HL-60/S4 (cell line): ENCODE results near the gene TECR.
"Not testable (repeated sequence)": the region's sequence is repeated elsewhere in the genome, so short reads cannot be mapped to it uniquely, and the experiment has no call there.

Experiments used
- in situ Hi-C: fragments of 300-500 bp; cut with MboI; formaldehyde crosslinking; loops from 2 replicates; pipeline ENCODE4 v1.14.3; 2022; ENCODE audit warnings: low sequenced_read_pairs

Gene TECR, protein sequence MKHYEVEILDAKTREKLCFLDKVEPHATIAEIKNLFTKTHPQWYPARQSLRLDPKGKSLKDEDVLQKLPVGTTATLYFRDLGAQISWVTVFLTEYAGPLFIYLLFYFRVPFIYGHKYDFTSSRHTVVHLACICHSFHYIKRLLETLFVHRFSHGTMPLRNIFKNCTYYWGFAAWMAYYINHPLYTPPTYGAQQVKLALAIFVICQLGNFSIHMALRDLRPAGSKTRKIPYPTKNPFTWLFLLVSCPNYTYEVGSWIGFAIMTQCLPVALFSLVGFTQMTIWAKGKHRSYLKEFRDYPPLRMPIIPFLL

DNA sequence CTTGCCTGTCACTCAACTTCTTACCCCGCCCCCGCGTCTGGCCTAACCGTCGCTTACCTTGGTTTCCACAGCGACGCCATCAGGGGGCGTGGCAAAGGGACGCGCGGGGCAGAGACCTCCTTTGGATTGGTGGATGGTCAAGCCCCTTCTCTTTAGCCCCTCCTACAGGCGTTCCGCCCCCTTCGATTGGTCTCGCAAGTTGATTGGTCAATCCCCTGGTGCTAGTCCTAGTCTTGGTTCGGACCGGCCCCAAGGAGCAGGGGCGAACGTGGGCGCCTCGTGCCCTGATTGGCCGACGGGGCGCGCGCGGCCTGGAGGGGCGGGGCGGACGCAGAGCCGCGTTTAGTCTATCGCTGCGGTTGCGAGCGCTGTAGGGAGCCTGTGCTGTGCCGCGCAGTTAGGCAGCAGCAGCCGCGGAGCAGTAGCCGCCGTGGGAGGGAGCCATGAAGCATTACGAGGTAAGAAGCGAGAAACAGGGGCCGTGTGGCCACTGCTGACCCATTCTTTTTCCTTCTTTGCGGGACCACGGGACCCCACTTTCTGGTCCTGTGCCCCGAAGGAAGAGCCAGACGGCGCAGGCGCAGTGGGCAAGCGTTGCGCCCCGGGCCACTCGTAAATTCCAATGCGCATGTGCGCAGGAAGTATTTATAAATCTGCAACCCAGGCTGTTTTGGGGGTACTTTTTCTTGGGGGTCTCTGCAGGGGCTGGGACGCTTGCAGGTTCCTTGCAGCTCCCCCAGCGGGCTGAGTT is at the start of gene TECR:
TSS of gene TECR (plus strand) at position 341 of the 751 bp plus-strand sequence. CDS start at position 444, 103 bp downstream.
- in situ Hi-C loops = no loop called here

DNA sequence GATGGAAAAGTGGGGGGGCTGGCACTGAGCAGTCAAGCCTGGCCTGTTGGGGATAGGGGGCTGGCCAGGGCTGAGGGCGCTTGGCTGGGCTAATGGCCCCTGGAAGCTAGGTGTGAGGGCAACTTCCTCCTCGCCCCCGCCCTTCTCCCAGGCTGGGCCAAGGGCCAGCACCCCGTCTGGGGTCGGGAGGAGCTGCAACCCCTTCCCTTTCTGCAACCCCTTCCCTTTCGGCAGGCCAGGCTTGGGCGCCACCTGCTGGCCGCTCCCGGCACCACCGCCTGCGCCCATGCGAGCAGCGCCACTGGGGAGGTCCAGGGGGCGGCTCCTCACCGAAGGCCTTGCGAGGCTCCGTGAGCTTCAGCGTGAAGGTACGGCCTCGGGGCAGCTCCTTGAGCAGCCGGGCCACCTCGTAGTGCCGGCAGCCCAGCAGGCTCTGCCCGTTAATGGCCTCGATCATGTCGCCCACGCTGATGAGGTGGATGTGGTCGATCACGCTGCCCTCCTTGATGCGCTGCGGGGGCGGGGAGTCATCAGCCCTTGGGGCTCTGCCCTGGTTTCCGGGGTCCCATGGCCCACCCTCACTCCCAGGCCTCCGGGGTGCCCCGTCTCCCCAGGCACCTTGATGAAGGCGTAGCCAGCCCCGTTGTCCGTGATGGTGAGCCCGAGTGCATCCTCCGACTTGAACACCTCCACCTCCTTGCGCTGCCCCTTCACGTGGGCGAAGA is 49.3 kb upstream of the TECR start:
- in situ Hi-C loops = loop anchor here (10.0 kb wide), 2 partner anchors 285 to 605 kb away; partner anchors contain the start of gene NANOS3

DNA sequence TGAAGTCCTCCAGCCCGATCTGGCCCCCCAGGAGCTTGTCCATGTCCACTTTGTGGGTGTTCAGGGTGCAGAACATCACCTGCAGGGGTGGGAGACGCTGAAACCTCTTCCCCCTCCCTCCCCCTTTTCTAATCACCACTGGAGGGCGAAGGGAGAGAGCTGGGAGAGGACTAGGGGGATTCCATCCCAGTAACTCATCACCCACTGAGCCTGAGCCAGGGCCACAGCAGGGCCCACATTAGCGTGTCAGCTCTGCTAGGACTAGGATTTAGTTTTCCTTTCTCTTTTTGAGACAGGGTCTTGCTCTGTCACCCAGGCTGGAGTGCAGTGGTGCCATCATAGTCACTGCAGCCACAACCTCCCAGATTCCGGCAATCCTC is 48.7 kb upstream of the TECR start:
- in situ Hi-C loops = loop anchor here (10.0 kb wide), 2 partner anchors 286 to 606 kb away; partner anchors contain the start of gene NANOS3

DNA sequence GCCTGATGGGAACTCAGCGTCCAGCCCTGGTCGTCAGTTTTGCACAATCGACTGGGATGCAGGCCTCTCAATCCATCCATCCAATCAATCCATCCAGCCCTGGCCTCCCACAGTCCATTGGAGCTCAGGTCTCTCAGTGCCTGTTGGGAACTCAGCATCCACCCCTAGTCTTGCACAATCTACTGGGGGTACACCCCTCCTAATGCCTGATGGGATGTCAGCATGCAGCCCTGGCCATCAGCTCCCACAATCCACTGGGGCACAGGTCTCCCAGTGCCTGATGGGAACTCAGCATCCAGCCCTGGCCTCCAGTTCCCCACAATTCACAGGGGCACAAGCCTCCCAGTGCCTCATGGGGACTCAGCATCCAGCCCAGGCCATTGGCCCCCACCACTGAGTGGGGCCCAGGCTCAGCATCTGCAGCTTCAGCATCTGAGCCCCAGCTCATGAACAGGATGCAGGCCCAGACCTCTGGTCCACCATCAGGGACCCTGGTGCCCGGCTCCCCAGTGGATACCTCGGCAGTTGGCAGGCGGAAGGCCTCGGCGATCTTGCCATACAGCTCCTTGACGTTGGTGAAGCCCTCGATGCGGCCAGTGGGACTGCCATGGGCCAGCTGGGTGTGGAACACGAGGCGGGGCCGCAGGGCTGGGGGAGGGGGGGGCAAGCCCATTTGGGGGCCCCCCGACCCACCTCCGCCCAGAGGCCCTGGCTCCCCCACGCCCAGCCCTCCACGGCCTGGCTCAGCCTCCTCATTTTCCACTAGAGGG is 47.0 kb upstream of the TECR start:
- in situ Hi-C loops = loop anchor here (10.0 kb wide), 2 partner anchors 288 to 608 kb away; partner anchors contain the start of gene NANOS3

DNA sequence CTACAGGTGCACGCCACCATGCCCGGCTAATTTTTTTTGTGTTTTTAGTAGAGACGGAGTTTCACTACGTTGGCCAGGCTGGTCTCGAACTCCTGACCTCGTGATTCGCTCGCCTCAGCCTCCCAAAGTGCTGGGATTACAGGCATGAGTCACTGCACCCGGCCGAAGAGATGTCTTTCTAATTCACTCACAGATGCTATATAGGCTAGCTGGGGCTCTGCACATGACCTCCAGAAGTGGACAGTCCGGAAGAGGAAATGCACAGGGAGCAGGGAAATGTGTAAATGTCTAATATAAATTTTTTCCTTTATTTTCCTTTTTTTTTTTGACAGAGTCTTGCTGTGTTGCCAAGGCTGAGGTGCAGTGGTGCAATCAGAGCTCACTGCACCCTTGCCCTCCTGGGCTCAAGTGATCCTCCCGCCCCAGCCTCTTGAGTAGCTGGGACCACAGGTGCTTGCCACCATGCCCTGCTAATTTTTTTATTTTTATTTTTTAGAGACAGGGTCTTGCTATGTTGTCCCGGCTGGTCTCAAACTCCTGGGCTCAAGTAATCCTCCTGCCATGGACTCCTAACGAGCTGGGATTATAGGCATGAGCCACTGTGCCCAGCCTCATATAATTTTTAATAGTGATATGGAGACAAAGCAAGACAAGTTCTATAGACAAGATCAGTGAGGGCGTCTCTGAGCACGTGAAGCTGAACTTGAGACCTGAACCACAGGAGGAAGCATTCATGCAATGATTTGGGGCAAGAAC is 41.8 kb upstream of the TECR start:
- in situ Hi-C loops = loop anchor here (10.0 kb wide), 2 partner anchors 293 to 613 kb away; partner anchors contain the start of gene NANOS3

DNA sequence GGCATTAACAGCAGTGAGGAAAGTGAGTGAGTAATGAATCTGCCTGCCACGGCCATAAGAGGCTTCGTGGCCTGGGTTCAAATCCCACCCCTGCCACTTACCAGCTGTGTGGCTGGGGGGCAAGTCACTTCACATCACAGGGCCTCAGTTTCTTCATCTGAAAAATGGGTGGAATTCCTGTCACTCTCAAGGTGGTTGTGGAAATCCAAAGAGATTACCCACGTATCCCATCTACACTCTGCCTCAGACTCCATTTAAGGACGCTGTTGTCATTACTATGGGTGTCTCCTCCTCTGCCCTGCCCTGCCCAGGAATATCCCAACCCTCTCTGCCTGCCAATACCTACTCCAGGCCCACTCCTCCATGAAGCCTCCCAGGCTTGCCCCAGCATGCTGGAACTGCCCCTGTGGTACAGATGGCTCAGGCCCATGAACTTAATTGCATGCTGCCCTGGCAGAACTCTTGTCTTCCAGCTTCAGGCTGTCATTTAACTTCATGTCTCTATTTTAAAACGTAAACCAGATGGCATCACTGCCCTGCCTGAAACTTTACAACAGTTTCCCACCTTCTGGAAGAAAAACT is 36.5 kb upstream of the TECR start:
- in situ Hi-C loops = no loop called here

DNA sequence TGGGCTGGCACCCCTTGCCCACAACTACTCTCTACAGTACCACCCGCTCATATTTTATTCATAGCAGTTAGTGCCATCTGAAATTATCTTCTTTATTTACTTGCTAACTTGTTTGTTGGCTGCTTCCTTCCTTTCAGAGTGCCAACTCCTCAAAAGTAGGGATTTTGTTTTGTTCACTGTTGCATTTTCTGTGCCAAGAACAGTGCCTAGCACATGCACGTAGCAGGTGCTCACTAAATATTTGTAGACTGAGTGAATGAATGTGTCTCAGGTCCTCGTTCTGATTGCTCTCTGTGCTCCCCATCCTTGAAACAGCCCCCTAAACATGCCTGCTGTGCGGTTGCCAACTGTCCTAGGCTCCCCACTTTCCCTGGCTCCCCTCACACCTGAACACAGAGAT is 35.0 kb upstream of the TECR start:
- in situ Hi-C loops = no loop called here

DNA sequence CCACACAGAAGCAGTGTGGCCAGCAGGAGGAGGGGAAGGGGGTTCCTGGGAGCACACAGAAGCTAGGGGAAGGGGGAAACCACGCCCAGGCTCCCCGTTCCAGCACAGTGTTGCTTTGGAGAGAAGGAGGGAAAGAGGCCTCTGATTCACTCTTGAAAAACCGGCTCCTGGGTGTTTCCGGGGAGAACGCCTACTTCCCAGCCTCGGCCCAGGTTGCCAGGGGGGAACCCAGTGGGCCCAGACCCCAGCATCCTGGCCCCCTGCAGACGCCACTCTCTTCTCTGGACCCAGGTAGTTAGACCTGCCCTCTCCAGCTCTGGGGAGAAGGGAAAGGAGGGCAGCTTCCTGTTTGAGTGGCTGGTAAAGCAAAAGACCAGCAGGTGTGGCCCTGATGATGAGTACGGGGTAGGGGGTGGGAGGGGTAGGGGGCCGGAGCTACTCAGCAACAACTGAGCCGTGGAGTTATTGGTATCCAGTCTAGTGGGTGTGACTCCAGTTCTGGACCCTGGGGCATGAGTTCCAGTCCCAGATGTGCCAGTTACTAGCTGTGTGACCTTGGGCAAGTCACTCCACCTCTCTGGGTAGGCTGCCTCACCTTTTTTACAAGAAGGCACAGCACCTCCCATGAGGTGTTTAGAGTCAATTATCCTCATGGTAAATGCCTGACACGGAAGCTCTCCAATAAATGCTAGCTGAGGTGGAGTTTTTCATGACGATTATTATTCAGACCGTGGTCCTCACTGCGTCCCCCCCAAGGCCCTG is 34.3 kb upstream of the TECR start:
- in situ Hi-C loops = no loop called here

DNA sequence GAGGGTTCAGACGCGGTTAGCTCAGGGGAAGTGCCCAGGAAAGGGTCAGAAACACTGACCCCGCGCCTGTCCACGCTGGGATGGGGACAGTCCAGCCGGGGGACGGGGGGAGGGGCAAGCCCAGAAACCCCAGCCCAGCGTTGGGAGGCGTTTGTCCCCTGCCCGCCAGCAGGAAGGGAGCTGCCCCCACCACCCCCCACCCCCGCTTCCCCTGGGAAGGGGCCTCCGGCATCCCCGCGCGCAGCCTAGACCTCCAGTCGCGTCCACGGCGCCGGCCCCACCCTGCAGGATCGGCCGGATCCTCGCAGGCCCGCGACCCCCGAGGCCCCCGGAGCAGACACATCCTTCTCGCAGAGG is 33.7 kb upstream of the TECR start:
- in situ Hi-C loops = no loop called here

DNA sequence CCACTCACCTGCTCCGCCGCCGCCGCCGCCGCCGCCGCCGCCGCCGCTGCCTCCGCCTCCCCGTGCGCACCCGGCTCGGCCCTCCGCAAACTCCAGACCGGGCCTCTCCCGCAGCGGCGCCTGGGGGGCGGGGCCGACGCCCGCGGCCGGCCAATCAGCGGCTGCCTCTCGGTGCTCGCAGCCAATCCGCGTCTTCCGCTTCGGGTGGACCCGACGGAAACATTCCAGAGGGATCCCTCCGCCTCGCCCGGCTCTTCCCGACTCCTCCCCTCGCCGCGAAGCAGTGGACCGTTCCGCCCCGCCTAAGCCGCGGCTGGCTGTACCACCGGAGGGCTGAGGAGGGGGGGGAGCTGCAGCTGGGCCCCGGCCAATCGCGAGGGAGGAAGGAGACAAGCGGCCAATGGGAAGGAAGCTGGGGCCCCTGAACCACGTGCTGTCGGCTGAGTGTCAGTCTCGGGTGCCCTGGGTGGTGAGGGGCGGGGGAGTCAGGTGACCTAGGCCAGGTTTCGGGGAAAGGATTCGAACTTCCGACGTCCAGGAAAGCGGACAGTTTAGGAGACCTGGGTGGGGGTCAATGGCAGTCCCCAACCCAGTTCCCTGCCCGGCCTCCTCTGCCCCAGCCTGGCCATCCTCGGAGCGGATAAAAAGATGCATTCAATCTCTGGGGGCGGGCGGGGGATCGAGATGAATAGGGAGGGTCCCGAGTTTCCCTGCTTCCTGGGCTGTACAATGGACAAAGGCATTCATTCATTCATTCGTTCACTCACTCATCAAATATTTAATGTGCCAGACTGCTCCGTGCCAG is 33.2 kb upstream of the TECR start, which contains the start of gene GIPC1:
TSS of gene GIPC1 (minus strand) at position 99 of the 805 bp plus-strand sequence. CDS start 13,151 bp downstream, outside the sequence.
- in situ Hi-C loops = no loop called here

DNA sequence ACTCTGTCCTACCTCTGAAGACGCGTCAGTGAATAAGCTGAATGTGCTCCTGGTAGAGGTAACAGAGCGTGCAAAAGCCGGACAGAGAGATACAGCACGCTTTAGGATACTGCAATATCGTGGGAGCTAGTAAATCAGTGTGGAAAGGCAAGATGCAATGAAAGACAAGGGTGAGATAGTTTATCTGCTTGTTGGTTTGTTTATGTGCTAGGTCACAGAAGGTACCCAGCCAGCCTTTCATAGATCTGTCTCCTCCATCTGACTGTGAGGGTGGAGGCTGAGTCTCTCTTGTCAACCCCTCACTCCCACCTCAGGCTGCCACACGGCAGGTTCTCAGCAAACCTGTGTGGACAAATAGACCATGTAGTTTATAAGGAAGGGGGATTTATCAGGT is 32.6 kb upstream of the TECR start:
- in situ Hi-C loops = no loop called here

DNA sequence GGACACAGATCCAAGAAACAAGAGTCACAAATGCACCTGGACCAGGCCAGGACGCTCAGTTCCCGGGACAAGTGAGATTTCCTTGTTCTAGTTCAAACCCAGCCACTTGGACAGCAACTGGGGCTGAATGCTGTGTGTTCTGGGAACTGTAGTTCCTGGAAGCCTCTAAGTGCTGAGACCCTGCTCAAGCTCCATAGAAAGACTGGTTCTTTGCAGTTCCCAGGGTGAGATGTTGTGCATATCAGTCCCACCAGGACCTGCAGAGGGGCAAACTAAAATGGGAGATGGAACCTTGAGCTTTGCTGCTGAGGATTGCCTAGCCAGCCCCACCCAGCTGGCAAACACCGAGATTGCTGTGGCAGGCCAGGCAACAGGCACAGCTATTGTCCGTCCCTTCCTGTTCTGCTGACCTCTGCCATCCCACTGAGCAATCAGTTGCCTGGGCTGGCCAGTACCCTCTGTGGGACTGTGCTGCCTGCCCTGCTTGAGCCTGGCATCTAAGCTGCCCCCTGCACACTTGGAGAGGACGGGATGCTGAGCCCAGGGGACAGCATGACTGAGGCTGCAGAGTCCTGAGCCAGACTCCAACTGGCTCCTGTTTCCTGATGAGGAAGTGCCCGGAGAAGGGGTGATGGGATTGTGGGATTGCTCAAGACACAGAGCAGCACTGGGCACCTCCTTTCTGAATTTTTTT is 32.0 kb upstream of the TECR start:
- in situ Hi-C loops = no loop called here

DNA sequence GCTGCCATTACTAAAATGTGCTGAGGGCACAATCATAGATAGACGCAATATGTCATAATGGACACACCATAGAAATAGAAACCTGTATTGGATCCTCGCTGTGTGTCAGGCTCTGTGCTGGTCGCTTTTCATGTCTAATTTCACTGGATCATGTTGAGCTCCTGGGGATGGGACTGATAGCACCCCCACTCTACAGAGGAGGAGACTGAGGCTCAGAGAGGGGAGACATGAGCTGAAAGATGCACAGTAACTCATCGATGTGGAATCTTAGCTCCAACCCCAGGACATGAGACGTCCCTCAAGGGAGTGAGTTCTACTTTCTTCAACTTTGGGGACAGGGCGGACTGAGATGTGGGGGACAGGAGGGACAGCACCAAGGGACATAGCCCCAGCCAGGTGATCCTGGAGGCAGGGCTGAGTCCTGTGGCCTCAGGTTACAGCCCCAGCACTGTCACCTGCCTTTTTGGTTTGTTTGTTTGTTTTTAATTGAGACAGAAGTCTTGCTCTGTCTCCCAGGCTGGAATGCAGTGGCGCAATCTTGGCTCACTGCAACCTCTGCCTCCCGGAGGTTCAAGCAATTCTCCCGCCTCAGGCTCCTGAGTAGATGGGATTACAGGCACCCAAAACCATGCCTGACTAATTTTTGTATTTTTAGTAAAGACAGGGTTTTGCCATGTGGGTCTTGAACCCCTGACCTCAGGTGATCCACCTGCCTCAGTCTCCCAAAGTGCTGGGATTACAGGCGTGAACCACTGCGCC is 26.9 kb upstream of the TECR start:
- in situ Hi-C loops = no loop called here

DNA sequence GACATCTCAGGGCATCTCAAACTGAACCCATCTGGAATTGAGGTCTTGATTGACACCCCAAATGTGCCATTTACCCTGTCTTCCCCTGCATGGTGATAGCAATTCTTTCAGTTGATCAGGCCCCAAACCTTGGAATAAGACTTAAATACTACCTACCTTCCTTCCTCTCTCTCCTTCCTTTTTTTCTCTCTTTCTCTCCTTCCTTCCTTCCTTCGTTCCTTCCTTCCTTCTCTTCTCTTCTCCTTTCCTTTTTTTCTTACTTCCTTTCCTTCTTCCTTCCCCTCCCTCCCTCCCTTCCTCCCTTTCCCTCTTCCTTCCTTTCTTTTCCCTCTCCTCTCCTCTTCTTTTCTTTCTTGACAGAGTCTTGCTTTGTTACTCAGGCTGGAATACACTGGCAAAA is 26.1 kb upstream of the TECR start:
- in situ Hi-C loops = no loop called here

DNA sequence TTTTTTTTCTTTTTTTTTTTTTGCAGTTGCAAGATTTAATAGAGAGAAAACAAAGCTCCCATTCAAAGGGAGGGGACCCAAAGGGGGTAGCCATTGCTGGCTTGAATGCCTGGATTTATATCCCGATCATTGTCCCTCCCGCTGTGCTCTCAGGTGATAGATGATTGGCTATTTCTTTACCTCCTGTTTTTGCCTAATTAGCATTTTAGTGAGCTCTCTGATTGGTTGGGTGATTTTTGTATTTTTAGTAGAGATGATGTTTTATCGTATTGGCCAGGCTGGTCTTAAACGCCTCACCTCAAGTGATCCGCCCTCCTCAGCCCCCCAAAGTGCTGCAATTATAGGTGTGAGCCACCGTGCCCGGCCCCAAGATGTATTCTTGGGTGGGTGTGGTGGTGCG is 24.8 kb upstream of the TECR start:
- in situ Hi-C loops = not testable (repeated sequence)

DNA sequence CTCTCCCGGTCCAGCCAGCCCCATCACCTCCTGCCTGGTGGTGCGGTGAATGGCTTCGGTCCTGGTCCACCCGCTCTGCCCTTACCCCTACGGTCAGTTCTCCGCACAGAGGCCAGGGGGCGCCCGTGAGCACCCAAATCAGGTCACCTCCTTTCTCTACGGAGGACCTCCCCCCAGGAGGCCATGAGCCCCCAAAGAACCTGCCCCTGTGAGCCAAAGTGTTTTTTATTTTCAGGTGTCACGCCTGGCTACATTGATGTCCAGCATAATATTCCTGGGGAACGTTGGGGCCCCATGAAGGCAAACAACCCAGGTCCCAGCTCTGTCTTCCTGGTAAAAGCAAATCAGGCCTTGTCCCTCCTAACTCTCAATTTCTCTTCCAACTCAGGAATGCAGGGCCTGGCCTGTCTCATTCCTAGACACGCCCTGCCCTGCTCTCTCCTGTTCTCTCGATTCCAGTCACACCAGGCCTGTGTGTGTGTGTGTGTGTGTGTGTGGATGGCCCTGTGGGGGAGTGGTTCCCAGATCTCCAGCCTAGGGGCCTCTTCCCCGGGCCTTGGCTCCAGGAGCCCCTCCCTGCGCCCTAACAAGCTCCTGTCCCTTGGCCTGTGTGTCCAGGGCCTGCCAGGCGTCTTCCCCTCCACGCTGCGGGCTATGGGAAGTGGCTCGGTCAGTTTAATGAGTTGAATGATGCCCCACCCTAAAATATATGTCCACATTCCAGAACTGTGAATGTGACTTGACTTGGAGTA is 23.7 kb upstream of the TECR start:
- in situ Hi-C loops = no loop called here
